Calu3 (cell line): ENCODE data around the gene RPL13A. TPM values are rescaled to one million over a fixed set of nuclear protein-coding genes. Genes with fewer than 3 reads are reported as not detected.
A peak's percentile ranks its signal among the peaks of the same experiment; 100 is the strongest.

Source experiments
- Bru-seq: library from RNA; stranded (reverse); fragments of 400-500 nt; gene quantifications from one replicate; lab custom pipeline; 2021; lab: Mats Ljungman, UMichigan
- BruChase-seq, 2 experiments: library from RNA; stranded (reverse); fragments of 400-500 nt; gene quantifications; one replicate each; lab custom pipeline; 2021; lab: Mats Ljungman, UMichigan
- BruUV-seq: library from RNA; stranded (reverse); fragments of 400-500 nt; replicated peaks from 2 replicates; lab custom pipeline; 2021; lab: Mats Ljungman, UMichigan
- CTCF ChIA-PET: fragments of 300-600 bp; sonication (Branson Sonifier 250); formaldehyde crosslinking; loops from one replicate; lab custom pipeline; 2022; ENCODE audit warnings: antibody characterized with exemption; lab: Charles Lee
- DNase-seq: peaks from one replicate; pipeline ENCODE4 v3.0.0; 2022
- H3K27ac Mint-ChIP-seq: one replicate; pipeline ENCODE4 v1.8.0; 2022; ENCODE audit warnings: mixed read lengths; ENCODE audit not compliant: unreplicated experiment
- H3K27me3 Mint-ChIP-seq: one replicate; pipeline ENCODE4 v1.8.0; 2022; ENCODE audit warnings: mixed read lengths; ENCODE audit not compliant: unreplicated experiment
- H3K36me3 Mint-ChIP-seq: one replicate; pipeline ENCODE4 v1.8.0; 2022; ENCODE audit warnings: mild to moderate bottlenecking, moderate library complexity, mixed read lengths; ENCODE audit not compliant: insufficient read depth, unreplicated experiment
- H3K4me1 Mint-ChIP-seq: one replicate; pipeline ENCODE4 v1.8.0; 2022; ENCODE audit warnings: mild to moderate bottlenecking, low read depth, mixed read lengths; ENCODE audit not compliant: unreplicated experiment
- H3K4me3 Mint-ChIP-seq: one replicate; pipeline ENCODE4 v1.8.0; 2022; ENCODE audit warnings: mild to moderate bottlenecking, low read depth, moderate library complexity, mixed read lengths; ENCODE audit not compliant: unreplicated experiment
- H3K9me3 Mint-ChIP-seq: one replicate; pipeline ENCODE4 v1.8.0; 2022; ENCODE audit warnings: low read depth, mixed read lengths; ENCODE audit not compliant: unreplicated experiment
- CTCF ChIP-seq: fragments of 200-600 bp; IDR thresholded peaks from one replicate; pipeline ENCODE4 v1.8.0; 2022; ENCODE audit warnings: antibody characterized with exemption; ENCODE audit not compliant: unreplicated experiment
- intact Hi-C: fragments of 100-400 bp; cut with micrococcal nuclease; formaldehyde crosslinking; loops from one replicate; pipeline ENCODE4 v1.10.0; 2022; ENCODE audit not compliant: unreplicated experiment
- long read RNA-seq: library from polyadenylated mRNA; stranded (forward); transcript quantifications from one replicate; pipeline ENCODE4 v2.0.0, GENCODE V29; 2022
- total RNA-seq: library from RNA; stranded (reverse); gene quantifications from 2 replicates; pipeline ENCODE4 v1.2.3, GENCODE V29; 2022

The RPL13A gene
- total RNA-seq (1,844 and 1,993 TPM in 2 replicates), Bru-seq, nascent RNA (percentile 99 among the genes with signal in this experiment), BruChase-seq, experiment 1, labeled RNA remaining after a 6-hour chase (percentile 100 among the genes with signal in this experiment), BruChase-seq, experiment 2, labeled RNA remaining after a 2-hour chase (percentile 99 among the genes with signal in this experiment)
- long read RNA-seq, transcript RPL13A-214 (8 exons, 1,122 nt), result minor isoform, 21 of 1,554 reads
- long read RNA-seq, transcript RPL13A-201 (8 exons, 1,181 nt), result major isoform, 1,333 of 1,554 reads
- long read RNA-seq, partial matches to known transcripts, result 69 of 1,554 reads
- long read RNA-seq, other reads (novel, unspliced or antisense), result 131 of 1,554 reads

DNA sequence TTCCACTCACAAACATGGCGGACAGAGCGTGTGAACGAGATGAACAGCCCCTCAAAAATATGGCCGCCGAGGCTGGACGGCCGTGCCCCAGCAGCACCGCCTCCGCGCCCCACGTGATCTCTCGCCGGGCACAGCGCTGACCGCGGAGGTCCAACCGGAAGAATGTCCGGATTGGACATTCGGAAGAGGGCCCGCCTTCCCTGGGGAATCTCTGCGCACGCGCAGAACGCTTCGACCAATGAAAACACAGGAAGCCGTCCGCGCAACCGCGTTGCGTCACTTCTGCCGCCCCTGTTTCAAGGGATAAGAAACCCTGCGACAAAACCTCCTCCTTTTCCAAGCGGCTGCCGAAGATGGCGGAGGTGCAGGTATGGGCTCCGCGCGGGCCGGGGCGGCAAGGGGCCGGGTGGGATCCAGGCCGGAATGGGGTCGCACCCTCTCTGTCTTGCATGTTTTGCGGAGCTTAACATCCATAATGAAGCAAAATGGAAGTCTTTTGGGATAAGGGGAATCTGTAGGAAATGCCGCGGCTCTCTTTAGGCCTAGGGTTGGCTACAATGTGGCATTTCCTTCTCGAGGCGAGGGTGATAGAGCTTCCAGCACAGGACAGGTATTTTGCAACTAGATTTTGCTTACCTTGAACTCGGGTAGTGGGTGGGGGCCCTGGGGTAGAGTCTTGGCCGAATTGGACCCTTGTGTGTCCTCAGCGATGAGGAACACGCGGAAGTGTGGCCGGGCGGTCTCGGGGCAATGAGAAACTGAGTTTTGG is at the start of gene RPL13A:
TSS of gene RPL13A (plus strand) at position 332 of the 769 bp plus-strand sequence. CDS start at position 354, 22 bp downstream.
- intact Hi-C loops, result no loop called here
- no peaks in the 10 kb centered on the region for H3K27me3 Mint-ChIP-seq
- H3K4me1 Mint-ChIP-seq, result no peaks in the 10 kb centered on the region
- peak within 1 kb of the TSS; percentile 97 for H3K4me3 Mint-ChIP-seq
- peaks cover 60% of the 10 kb centered on the region for H3K36me3 Mint-ChIP-seq
- peak within 1 kb of the TSS; percentile 99 for H3K27ac Mint-ChIP-seq
- H3K9me3 Mint-ChIP-seq, result no peaks in the 10 kb centered on the region
- CTCF ChIA-PET, result no interaction called here
- BruUV-seq, result TSS peak; percentile 66
- DNase-seq, result peak; percentile 100
- no peak for TF ChIP-seq CTCF

- intact Hi-C loops, result no loop called here
- H3K27ac Mint-ChIP-seq, result no peak overlapping the region
- no TSS peak for BruUV-seq
- H3K9me3 Mint-ChIP-seq, result no peaks in the 10 kb centered on the region
- no peak overlapping the region for H3K4me3 Mint-ChIP-seq
- TF ChIP-seq CTCF, result no peak
- peaks cover 19% of the 10 kb centered on the region for H3K4me1 Mint-ChIP-seq
- H3K27me3 Mint-ChIP-seq, result peaks cover 96% of the 10 kb centered on the region
- H3K36me3 Mint-ChIP-seq, result peaks cover 27% of the 10 kb centered on the region
- CTCF ChIA-PET, result no interaction called here
- DNase-seq, result no peak
These were observed 49.1 kb upstream of the RPL13A start for GRCh38 chr19:49438261-49438660.

GRCh38 chr19:49439836-49440235 is 47.6 kb upstream of the RPL13A start:
- Mint-ChIP-seq H3K27ac (no peak overlapping the region), H3K4me1 (peaks cover 27% of the 10 kb centered on the region), H3K27me3 (peaks cover 83% of the 10 kb centered on the region), H3K9me3 (no peaks in the 10 kb centered on the region), H3K4me3 (no peak overlapping the region), H3K36me3 (peaks cover 39% of the 10 kb centered on the region)
- CTCF ChIA-PET, result interaction anchor here (0.5 to 0.6 kb wide), 2 partner anchors 42 to 207 kb away, joined by 3 to 12 read pairs; no protein-coding TSS in a partner anchor
- BruUV-seq, result no TSS peak
- intact Hi-C loops, result no loop called here
- no peak for TF ChIP-seq CTCF
- no peak for DNase-seq

- Mint-ChIP-seq H3K27ac (no peak overlapping the region), H3K27me3 (peaks cover 75% of the 10 kb centered on the region), H3K9me3 (no peaks in the 10 kb centered on the region), H3K4me1 (peaks cover 27% of the 10 kb centered on the region), H3K4me3 (peak overlapping the region; percentile 10), H3K36me3 (peaks cover 39% of the 10 kb centered on the region)
- no peak for TF ChIP-seq CTCF
- CTCF ChIA-PET, result interaction anchor here (0.5 to 0.6 kb wide), 2 partner anchors 40 to 207 kb away, joined by 3 to 4 read pairs; no protein-coding TSS in a partner anchor
- intact Hi-C loops, result no loop called here
- no TSS peak for BruUV-seq
- no peak for DNase-seq
These were observed 46.8 kb upstream of the RPL13A start for GRCh38 chr19:49440439-49441209.
